Uterus (tissue), 4 donors: ENCODE measurements around the gene ADCY7. TPM values are rescaled to one million over a fixed set of nuclear protein-coding genes. Genes with fewer than 3 reads are reported as not detected.

Experiments
- DNase-seq, 2 donors: peaks; one replicate each; pipeline ENCODE4 v3.0.0-alpha.2; 2019 to 2020
- H3K27ac ChIP-seq, 2 donors: fragments of 200-600 bp; sonication (generic); 1 replicate in 1 of 2; 2 replicates in 1 of 2; pipeline ENCODE4 v1.5.1; 2016 to 2018
- H3K27me3 ChIP-seq, 2 donors: fragments of 200-600 bp; sonication (generic); one replicate each; pipeline ENCODE4 v1.5.1; 2018 to 2019; ENCODE audit warnings: control low read depth in 1 of 2
- H3K36me3 ChIP-seq, 2 donors: fragments of 200-600 bp; sonication (generic); one replicate each; pipeline ENCODE4 v1.5.1; 2019; ENCODE audit warnings: control low read depth in 1 of 2
- H3K4me1 ChIP-seq, 2 donors: fragments of 200-600 bp; sonication (generic); one replicate each; pipeline ENCODE4 v1.5.1; 2018 to 2019; ENCODE audit warnings: control low read depth in 1 of 2
- H3K4me3 ChIP-seq, 2 donors: fragments of 200-600 bp; sonication (generic); 1 replicate in 1 of 2; 2 replicates in 1 of 2; pipeline ENCODE4 v1.5.1; 2018 to 2019; ENCODE audit warnings: mild to moderate bottlenecking in 1 of 2
- H3K9me3 ChIP-seq, 2 donors: fragments of 200-600 bp; sonication (generic); one replicate each; pipeline ENCODE4 v1.5.1; 2019; ENCODE audit warnings: control low read depth in 1 of 2
- CTCF ChIP-seq, 4 experiments: fragments of 200-600 bp in 2 of 4; fragments of 450-650 bp in 2 of 4; sonication (generic) in 2 of 4; IDR thresholded peaks; one replicate each; pipeline ENCODE4 v1.5.1; 2016 to 2019; ENCODE audit warnings: antibody characterized with exemption in 4 of 4, mild to moderate bottlenecking in 2 of 4, moderate library complexity in 1 of 4
- POLR2A ChIP-seq, 2 donors: fragments of 450-650 bp; IDR thresholded peaks; one replicate each; pipeline ENCODE4 v1.6.1; 2016; ENCODE audit warnings: antibody characterized with exemption in 2 of 2, mild to moderate bottlenecking in 1 of 2, moderate library complexity in 1 of 2
- intact Hi-C: fragments of 100-400 bp; cut with DNase I; formaldehyde crosslinking; loops from one replicate; pipeline ENCODE4 v1.15.1; 2023; ENCODE audit warnings: low total_unique reads
- total RNA-seq, 4 donors: library from RNA; depleted of rRNA in 3 of 4; stranded (reverse); fragments of >200 nt in 3 of 4; gene quantifications; one replicate each; pipeline versions ENCODE4 v1.1.0 to v1.2.4, GENCODE V29; 2014 to 2023
- donor health status: DM: yes; HTN: yes; CAD: no.

ADCY7 gene
- total RNA-seq, 4 donors from 2014 or later, result 3.3 to 25.9 (median 6.6) TPM

DNA sequence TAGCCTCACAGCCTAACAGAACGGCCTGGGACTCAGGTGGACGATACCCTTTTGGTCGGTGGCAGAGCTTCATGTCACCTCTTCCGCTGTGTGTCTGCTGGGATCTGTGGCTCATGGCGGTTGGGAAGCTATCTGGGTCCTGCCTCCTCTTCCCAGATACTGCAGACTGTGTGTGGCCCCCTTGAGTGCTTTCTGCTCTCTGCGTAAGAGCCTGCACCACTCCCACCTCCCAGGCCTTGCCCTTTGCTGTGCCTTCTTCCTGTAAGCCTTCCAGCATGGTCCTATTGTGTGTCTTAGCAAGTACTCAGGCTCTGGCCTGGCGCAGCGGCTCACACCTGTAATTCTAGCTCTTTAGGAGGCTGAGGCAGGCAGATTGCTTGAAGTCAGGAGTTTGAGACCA lies 17.5 kb upstream of the ADCY7 start:
- no peak overlapping the region for H3K4me3 ChIP-seq
- H3K4me1 ChIP-seq, result peaks cover 0 to 5% of the 10 kb centered on the region in 2 donors
- no peak for DNase-seq
- H3K27ac ChIP-seq, result no peak overlapping the region
- H3K9me3 ChIP-seq, result no peaks in the 10 kb centered on the region
- no peaks in the 10 kb centered on the region for H3K36me3 ChIP-seq
- no peak for TF ChIP-seq CTCF (IDR thresholded peaks at IDR 0.05)
- TF ChIP-seq POLR2A (IDR thresholded peaks at IDR 0.05), result no peak
- H3K27me3 ChIP-seq, result no peaks in the 10 kb centered on the region
- intact Hi-C loops, result no loop called here

GRCh38 chr16:50251375-50252081 lies 14.8 kb upstream of the ADCY7 start:
- Histone ChIP-seq H3K4me1 (no peaks in the 10 kb centered on the region), H3K27ac (no peak overlapping the region), H3K36me3 (no peaks in the 10 kb centered on the region), H3K9me3 (no peaks in the 10 kb centered on the region), H3K27me3 (no peaks in the 10 kb centered on the region), H3K4me3 (no peak overlapping the region)
- DNase-seq, result no peak
- intact Hi-C loops, result no loop called here
- TF ChIP-seq POLR2A (IDR thresholded peaks at IDR 0.05), result no peak

DNA sequence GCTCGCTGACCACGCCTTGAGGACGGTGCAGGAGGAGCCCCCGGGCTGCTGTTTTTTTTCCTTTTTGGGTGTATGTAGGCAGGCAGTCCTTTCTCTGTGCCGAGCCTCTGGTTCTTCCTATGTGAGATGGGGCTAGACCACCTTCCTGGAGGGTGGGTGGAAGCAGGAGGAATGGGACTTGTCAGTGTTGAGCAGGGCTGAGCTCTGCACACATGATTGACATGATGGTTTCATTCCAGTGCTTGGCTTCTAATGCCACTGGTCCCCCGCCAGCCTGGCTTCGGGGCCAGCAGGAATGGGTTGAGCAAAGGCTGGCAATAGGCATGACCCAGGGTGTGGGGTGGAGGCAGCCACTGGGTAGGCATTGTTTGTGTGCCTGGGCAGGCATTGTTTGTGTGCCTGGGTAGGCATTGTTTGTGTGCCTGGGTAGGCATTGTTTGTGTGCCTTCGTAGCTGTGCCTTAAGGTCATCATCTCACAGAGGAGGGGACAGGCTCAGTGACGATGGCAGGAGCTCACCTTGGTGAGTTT lies 14.2 kb upstream of the ADCY7 start:
- H3K27me3 ChIP-seq, result no peaks in the 10 kb centered on the region
- H3K36me3 ChIP-seq, result no peaks in the 10 kb centered on the region
- DNase-seq, result no peak
- H3K4me3 ChIP-seq, result no peak overlapping the region
- no peaks in the 10 kb centered on the region for H3K4me1 ChIP-seq
- no peaks in the 10 kb centered on the region for H3K9me3 ChIP-seq
- no peak for TF ChIP-seq POLR2A (IDR thresholded peaks at IDR 0.05)
- no peak for TF ChIP-seq CTCF (IDR thresholded peaks at IDR 0.05)
- intact Hi-C loops, result no loop called here
- no peak overlapping the region for H3K27ac ChIP-seq

DNA sequence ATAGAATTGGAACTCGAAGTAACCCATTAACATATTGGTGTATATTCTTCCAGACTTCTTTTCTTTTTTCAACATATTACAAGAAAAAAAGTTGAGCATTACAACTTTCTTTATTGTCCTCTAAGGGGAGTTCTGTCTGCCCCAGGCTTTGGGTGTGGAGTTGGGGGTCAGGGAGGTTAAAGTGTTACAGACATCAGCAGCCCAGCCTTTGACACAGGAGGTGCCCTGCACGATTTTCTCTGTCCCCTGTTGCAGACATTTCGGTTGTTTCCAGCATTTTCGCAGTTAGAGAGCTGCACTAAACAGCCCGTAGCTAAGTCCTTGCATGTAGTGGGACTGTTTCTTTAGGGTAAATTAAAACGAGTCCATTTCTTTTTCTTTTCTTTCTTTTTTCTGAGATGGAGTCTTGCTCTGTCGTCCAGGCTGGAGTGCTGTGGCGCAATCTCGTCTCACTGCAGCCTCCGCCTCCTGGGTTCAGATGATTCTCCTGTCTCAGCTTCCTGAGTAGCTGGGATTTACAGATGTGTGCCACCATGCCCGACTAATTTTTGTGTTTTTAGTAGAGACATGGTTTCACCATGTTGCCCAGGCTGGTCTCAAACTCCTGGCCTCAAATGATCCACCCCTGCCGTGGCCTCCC lies 13.4 kb upstream of the ADCY7 start:
- no peak for DNase-seq
- H3K9me3 ChIP-seq, result no peaks in the 10 kb centered on the region

DNA sequence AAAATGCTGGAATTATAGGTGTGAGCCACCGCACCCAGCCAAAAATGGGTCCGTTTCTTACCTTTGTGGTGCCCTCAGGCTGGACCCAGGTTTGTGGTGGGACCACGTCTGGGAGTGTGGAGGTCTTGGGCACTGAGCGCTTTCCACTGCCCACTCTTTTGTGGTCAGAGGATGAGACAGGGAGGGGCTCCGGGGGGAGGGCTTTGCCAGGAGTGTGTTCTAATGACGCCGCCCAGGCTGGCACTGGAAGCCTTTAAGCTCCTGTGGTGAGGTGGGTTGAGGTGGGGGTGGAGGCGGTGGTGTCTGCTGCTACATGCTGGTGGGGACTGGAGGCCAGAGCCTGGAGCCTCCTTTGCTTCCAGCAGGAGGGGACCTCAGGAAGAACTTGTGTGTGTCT lies 12.8 kb upstream of the ADCY7 start:
- Histone ChIP-seq H3K9me3 (no peaks in the 10 kb centered on the region), H3K27ac (no peak overlapping the region), H3K4me1 (no peaks in the 10 kb centered on the region), H3K27me3 (no peaks in the 10 kb centered on the region), H3K4me3 (no peak overlapping the region), H3K36me3 (no peaks in the 10 kb centered on the region)
- intact Hi-C loops, result no loop called here
- no peak for DNase-seq
- TF ChIP-seq CTCF (IDR thresholded peaks at IDR 0.05), result no peak
- no peak for TF ChIP-seq POLR2A (IDR thresholded peaks at IDR 0.05)

More for the DNA sequence above, 13.4 kb upstream of the ADCY7 start:
- Histone ChIP-seq H3K4me1 (no peaks in the 10 kb centered on the region), H3K27ac (no peak overlapping the region), H3K4me3 (no peak overlapping the region), H3K27me3 (no peaks in the 10 kb centered on the region), H3K36me3 (no peaks in the 10 kb centered on the region)
- TF ChIP-seq CTCF (IDR thresholded peaks at IDR 0.05), result no peak
- TF ChIP-seq POLR2A (IDR thresholded peaks at IDR 0.05), result no peak
- intact Hi-C loops, result no loop called here
